ENCODE data around the gene ARHGAP6. TPM values are rescaled to one million over a fixed set of nuclear protein-coding genes. Genes with fewer than 3 reads are reported as not detected.

The ARHGAP6 gene
- polyA plus RNA-seq, 3 donors, result 0.31 to 1.1 (median 0.40) TPM

GRCh38 chrX:11541510-11541909 lies 124.2 kb downstream of the ARHGAP6 start:
- H3K9me3 Mint-ChIP-seq, result peaks cover 0 to 3% (median 0%) of the 10 kb centered on the region in 7 donors

GRCh38 chrX:11540532-11541377 lies 125.0 kb downstream of the ARHGAP6 start:
- Mint-ChIP-seq H3K27ac (peak overlapping the region in 1 of 7 donors; percentile 74), H3K9me3 (peaks cover 0 to 3% (median 0%) of the 10 kb centered on the region in 7 donors), H3K27me3 (ENCODE audit: low read depth in 3 of 3) (no peaks in the 10 kb centered on the region), H3K36me3 (no peaks in the 10 kb centered on the region), H3K4me1 (peaks cover 6% of the 10 kb centered on the region), H3K4me3 (no peak overlapping the region)
- Histone ChIP-seq H2AFZ (ENCODE audit: insufficient read depth, low read depth, low read length, poor library complexity, severe bottlenecking) (no peak overlapping the region), H3K27ac (ENCODE audit: low read depth in 1 of 2, low read length in 2 of 2) (no peak overlapping the region), H3K27me3 (ENCODE audit: control insufficient read depth in 2 of 2, insufficient read depth in 2 of 2, low read length in 2 of 2) (no peaks in the 10 kb centered on the region), H3K4me2 (replicated peaks; ENCODE audit: extremely low read depth, low read length, poor library complexity, severe bottlenecking) (no peak overlapping the region), H3K36me3 (replicated peaks in 1 of 2; ENCODE audit: control insufficient read depth in 1 of 2, insufficient read depth in 2 of 2, low read length in 2 of 2) (no peaks in the 10 kb centered on the region), H3K9me3 (replicated peaks in 1 of 2; ENCODE audit: control insufficient read depth in 1 of 2, insufficient read depth in 1 of 2, low read length in 2 of 2) (no peaks in the 10 kb centered on the region), H4K20me1 (ENCODE audit: insufficient read depth, low read length) (no peaks in the 10 kb centered on the region), H3K4me1 (ENCODE audit: control insufficient read depth in 1 of 2, insufficient read depth in 2 of 2, low read length in 2 of 2) (peaks cover 2 to 5% of the 10 kb centered on the region in 2 donors), H3K4me3 (replicated peaks in 1 of 3; ENCODE audit: low read depth in 2 of 3, low read length in 3 of 3) (no peak overlapping the region), H3K9ac (ENCODE audit: insufficient read depth, low read length, poor library complexity, severe bottlenecking) (no peak overlapping the region), H3K79me2 (ENCODE audit: insufficient read depth, low read length) (no peaks in the 10 kb centered on the region)
- WGBS (ENCODE audit: insufficient coverage), result 100% methylated on average over 2 of the region's 4 CpGs
- intact Hi-C loops (cut with micrococcal nuclease), result no loop called here
- peak; percentile 15 for TF ChIP-seq CTCF (IDR thresholded peaks at IDR 0.05)
- DNase-seq, result peak; percentile 10 to 22 (median 15)

More at GRCh38 chrX:11541510-11541909, 124.2 kb downstream of the ARHGAP6 start:
- Mint-ChIP-seq H3K36me3 (no peaks in the 10 kb centered on the region), H3K27me3 (ENCODE audit: low read depth in 3 of 3) (no peaks in the 10 kb centered on the region), H3K4me3 (no peak overlapping the region), H3K27ac (no peak overlapping the region), H3K4me1 (peaks cover 6% of the 10 kb centered on the region)
- TF ChIP-seq CTCF (IDR thresholded peaks at IDR 0.05), result no peak
- intact Hi-C loops (cut with micrococcal nuclease), result no loop called here
- no peak overlapping the region for H2AFZ ChIP-seq (ENCODE audit: insufficient read depth, low read depth, low read length, poor library complexity, severe bottlenecking)
- no peaks in the 10 kb centered on the region for H3K27me3 ChIP-seq (ENCODE audit: control insufficient read depth in 2 of 2, insufficient read depth in 2 of 2, low read length in 2 of 2)
- no peaks in the 10 kb centered on the region for H3K36me3 ChIP-seq (replicated peaks in 1 of 2; ENCODE audit: control insufficient read depth in 1 of 2, insufficient read depth in 2 of 2, low read length in 2 of 2)
- no peak for DNase-seq
- no peaks in the 10 kb centered on the region for H3K79me2 ChIP-seq (ENCODE audit: insufficient read depth, low read length)
- H3K4me1 ChIP-seq (ENCODE audit: control insufficient read depth in 1 of 2, insufficient read depth in 2 of 2, low read length in 2 of 2), result peaks cover 2 to 5% of the 10 kb centered on the region in 2 donors
- no peak overlapping the region for H3K4me2 ChIP-seq (replicated peaks; ENCODE audit: extremely low read depth, low read length, poor library complexity, severe bottlenecking)
- no peak overlapping the region for H3K27ac ChIP-seq (ENCODE audit: low read depth in 1 of 2, low read length in 2 of 2)
- H3K9ac ChIP-seq (ENCODE audit: insufficient read depth, low read length, poor library complexity, severe bottlenecking), result no peak overlapping the region
- H3K4me3 ChIP-seq (replicated peaks in 1 of 3; ENCODE audit: low read depth in 2 of 3, low read length in 3 of 3), result no peak overlapping the region
- no CpG with 5 or more reads among the region's 1 CpG for WGBS (ENCODE audit: insufficient coverage)
- no peaks in the 10 kb centered on the region for H3K9me3 ChIP-seq (replicated peaks in 1 of 2; ENCODE audit: control insufficient read depth in 1 of 2, insufficient read depth in 1 of 2, low read length in 2 of 2)
- no peaks in the 10 kb centered on the region for H4K20me1 ChIP-seq (ENCODE audit: insufficient read depth, low read length)
